Chondrocyte (in vitro differentiated cells): ENCODE data around the gene CRABP2. TPM values are rescaled to one million over a fixed set of nuclear protein-coding genes. Genes with fewer than 3 reads are reported as not detected.

Experiments used
- DNase-seq: peaks from one replicate; pipeline ENCODE4 v3.0.0; 2021; ENCODE audit warnings: mixed read lengths, low spot score
- H3K27ac Mint-ChIP-seq: one replicate; pipeline ENCODE4 v1.8.0; 2021; ENCODE audit warnings: mild to moderate bottlenecking, moderate library complexity, mixed read lengths; ENCODE audit not compliant: unreplicated experiment
- H3K27me3 Mint-ChIP-seq: 2 replicates; pipeline ENCODE4 v1.8.0; 2021; ENCODE audit warnings: low read depth, mixed read lengths
- H3K36me3 Mint-ChIP-seq: 2 replicates; pipeline ENCODE4 v1.8.0; 2021; ENCODE audit warnings: low read depth, mixed read lengths
- H3K4me1 Mint-ChIP-seq: 2 replicates; pipeline ENCODE4 v1.8.0; 2021; ENCODE audit warnings: low read depth, mild to moderate bottlenecking, mixed read lengths
- H3K4me3 Mint-ChIP-seq: one replicate; pipeline ENCODE4 v1.8.0; 2021; ENCODE audit warnings: mild to moderate bottlenecking, moderate library complexity, mixed read lengths; ENCODE audit not compliant: unreplicated experiment
- H3K9me3 Mint-ChIP-seq: 2 replicates; pipeline ENCODE4 v1.8.0; 2021; ENCODE audit warnings: low read depth, mixed read lengths
- total RNA-seq: library from RNA; stranded (reverse); gene quantifications from 3 replicates; pipeline ENCODE4 v1.2.1, GENCODE V29; 2021
- TF ChIP-seq, protein P1 (sequence below): fragments of 200-600 bp; sonication (generic); IDR thresholded peaks from 2 replicates; pipeline ENCODE4 v1.5.0; 2021; ENCODE audit warnings: antibody characterized with exemption, mild to moderate bottlenecking, moderate library complexity

CRABP2 gene
- total RNA-seq, 1 donor from 2014 or later, result 93.5 TPM

DNA sequence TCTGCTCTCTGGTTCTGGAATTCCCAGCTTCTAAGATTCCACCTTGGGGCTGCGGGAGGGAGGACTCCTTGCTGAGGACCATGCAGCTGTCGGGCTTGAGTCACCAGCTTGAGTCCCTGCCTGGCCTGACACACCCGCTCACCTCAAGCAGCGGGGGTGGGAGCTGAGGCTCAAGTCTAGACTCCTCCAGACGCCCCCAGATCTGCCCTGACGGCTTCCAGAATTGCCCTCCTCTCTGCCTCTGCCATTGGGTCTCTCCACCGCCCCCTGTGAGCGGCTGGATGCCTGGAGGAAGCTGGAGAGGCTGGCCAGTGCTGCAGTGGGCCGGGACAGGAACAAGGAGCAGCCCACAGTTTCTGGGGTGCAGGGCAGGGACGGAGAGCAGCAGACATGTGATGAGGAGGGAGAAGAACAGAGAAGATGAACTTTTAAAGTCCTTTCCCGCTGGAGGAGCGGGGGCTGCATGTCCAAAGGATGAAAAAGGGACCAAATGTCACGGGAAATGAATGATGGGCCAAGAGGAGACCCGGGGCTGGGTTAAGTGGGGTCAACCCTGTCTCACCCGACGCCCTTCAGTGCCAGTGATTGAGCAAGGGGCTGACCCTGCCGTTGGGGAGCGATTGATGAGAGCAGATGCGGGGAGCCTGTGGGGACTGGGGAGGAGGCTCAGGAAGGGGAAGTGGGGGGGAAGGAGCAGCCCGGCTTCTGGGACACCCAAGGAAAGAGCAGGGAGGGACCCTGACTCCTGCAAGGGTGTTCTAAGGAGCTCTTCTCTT, 13.5 kb downstream of the CRABP2 start:
- peaks cover 54% of the 10 kb centered on the region for H3K4me1 Mint-ChIP-seq
- H3K9me3 Mint-ChIP-seq, result no peaks in the 10 kb centered on the region
- H3K36me3 Mint-ChIP-seq, result no peaks in the 10 kb centered on the region
- TF ChIP-seq, protein P1, sequence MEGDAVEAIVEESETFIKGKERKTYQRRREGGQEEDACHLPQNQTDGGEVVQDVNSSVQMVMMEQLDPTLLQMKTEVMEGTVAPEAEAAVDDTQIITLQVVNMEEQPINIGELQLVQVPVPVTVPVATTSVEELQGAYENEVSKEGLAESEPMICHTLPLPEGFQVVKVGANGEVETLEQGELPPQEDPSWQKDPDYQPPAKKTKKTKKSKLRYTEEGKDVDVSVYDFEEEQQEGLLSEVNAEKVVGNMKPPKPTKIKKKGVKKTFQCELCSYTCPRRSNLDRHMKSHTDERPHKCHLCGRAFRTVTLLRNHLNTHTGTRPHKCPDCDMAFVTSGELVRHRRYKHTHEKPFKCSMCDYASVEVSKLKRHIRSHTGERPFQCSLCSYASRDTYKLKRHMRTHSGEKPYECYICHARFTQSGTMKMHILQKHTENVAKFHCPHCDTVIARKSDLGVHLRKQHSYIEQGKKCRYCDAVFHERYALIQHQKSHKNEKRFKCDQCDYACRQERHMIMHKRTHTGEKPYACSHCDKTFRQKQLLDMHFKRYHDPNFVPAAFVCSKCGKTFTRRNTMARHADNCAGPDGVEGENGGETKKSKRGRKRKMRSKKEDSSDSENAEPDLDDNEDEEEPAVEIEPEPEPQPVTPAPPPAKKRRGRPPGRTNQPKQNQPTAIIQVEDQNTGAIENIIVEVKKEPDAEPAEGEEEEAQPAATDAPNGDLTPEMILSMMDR, result peak; percentile 43
- no peak for DNase-seq
- no peak overlapping the region for H3K27ac Mint-ChIP-seq
- H3K27me3 Mint-ChIP-seq, result peaks cover 1% of the 10 kb centered on the region
- H3K4me3 Mint-ChIP-seq, result no peak overlapping the region

DNA sequence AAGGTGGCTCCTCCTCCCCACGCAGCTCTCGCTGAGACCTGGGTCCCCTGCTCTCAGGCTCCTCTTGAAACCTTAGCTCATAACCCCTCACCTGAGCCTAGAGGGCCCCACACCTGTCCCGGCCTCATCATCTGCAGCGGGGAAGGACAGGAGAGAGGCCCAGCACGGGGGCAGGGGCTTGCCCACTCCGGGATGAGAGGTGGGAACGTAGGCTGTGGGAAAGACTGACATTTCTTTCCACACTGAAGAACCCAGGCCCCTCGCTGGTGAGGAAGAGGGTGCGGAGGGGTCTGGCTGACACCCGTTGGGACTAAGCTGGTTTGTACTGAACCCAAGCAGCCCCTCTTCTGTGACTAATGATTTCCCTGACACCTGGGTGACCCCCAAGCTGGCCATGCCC, 14.2 kb downstream of the CRABP2 start:
- no peak overlapping the region for H3K4me3 Mint-ChIP-seq
- peaks cover 1% of the 10 kb centered on the region for H3K27me3 Mint-ChIP-seq
- no peaks in the 10 kb centered on the region for H3K36me3 Mint-ChIP-seq
- no peak overlapping the region for H3K27ac Mint-ChIP-seq
- TF ChIP-seq, protein P1, result no peak
- peaks cover 54% of the 10 kb centered on the region for H3K4me1 Mint-ChIP-seq
- DNase-seq, result no peak
- H3K9me3 Mint-ChIP-seq, result no peaks in the 10 kb centered on the region

DNA sequence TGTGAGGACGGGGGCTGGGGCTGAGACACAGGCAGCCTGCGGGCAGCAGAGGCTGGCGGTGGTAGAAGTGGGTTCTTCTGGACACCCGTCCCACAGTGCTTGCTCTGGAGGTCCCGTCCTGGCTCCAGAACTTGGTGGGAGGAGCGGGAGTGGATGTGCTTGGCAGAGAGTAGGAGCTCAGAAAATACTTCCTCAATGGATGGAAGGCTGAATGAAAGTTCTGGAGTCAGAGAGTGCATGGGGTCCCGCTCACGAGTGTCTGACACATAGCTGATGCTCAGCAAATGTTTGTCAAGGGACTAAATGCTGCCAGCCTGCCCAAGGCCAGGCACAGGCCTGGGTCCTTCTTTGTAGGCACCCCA, 14.7 kb downstream of the CRABP2 start:
- H3K27ac Mint-ChIP-seq, result no peak overlapping the region
- H3K4me3 Mint-ChIP-seq, result no peak overlapping the region
- TF ChIP-seq, protein P1, result no peak
- H3K9me3 Mint-ChIP-seq, result no peaks in the 10 kb centered on the region
- no peak for DNase-seq
- H3K4me1 Mint-ChIP-seq, result peaks cover 54% of the 10 kb centered on the region
- peaks cover 1% of the 10 kb centered on the region for H3K27me3 Mint-ChIP-seq
- H3K36me3 Mint-ChIP-seq, result no peaks in the 10 kb centered on the region

DNA sequence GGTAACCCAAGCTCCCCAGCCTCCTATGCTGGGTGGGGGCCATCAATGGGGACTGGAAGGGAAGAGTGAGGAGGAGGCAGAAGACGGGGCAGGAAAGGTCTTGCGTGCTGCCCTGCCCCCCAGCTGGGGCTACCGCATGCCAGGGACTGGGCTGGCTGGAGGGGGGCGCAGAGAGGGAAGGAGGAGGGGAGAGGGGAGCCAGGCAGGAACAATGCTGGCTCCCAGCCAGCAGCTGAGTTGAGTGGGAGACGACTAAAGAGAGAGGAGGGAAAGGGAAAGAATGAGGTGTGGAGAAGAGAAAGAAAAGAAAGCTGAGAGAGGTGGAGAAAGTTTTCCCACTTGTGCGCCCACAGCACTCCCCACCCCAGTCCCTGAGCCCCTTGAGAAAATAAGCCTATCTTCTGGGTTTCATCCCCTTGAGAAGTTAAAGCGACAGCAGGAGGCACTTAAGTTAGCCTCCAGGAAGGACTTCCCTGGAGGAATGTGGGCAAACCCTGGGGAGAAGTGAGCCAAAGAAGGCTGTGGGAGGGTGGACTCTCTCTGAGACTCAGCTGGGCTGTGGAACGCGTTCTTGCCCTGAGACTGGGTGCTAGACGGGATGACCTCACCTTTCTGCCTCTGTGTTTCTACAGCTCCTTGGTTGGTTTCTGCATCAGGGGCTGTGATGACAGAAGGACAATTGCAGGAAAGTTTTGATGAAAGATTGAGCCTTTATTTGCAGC, 15.3 kb downstream of the CRABP2 start:
- DNase-seq, result no peak
- peaks cover 54% of the 10 kb centered on the region for H3K4me1 Mint-ChIP-seq
- no peak overlapping the region for H3K27ac Mint-ChIP-seq
- peaks cover 1% of the 10 kb centered on the region for H3K27me3 Mint-ChIP-seq
- TF ChIP-seq, protein P1, result no peak
- H3K4me3 Mint-ChIP-seq, result peak overlapping the region; percentile 64
- H3K9me3 Mint-ChIP-seq, result no peaks in the 10 kb centered on the region
- H3K36me3 Mint-ChIP-seq, result no peaks in the 10 kb centered on the region

DNA sequence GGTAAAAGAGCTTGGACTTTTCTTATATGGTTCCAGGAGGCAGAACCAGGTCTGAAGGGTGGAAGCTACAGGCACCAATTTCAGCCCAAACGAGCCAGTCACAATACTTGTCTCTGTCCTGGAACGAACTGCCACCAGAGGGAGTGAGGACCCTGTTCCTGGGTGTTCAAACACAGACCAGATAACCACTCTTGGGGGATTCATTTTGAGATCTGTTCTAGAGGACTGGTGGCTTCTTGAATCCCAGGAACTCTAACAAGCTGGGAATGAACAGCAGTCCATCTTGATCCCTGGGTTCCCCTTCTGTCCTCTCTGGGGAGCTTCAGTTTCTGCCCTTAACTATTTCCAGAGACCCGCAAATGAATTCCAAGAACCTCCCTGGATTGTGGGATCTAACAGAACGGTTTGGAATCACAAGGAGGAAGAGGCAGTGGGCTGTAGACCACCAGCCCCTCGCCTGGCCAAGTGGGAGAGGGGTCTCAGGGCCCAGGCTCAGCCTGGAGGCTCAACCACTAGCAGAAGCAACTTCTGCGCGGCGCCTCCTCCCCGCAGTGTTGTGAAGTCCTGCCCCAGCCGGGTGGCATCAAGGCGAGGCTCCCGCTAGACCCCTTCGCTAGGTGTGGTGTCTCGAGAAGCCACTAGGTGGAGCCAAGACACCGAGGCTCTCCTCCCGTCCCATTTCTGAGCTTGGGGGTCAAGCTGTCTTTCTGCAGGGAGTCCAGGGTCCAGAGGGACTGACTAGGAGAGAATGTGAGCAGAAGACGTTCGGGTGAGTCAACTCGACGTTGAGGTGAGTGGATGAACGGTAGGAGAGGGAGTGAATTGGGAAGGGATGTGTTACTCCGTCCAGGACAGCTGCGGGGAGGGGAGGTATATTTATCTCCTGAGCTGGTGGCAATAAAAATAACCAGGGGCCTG, 16.1 kb downstream of the CRABP2 start:
- Mint-ChIP-seq H3K9me3 (no peaks in the 10 kb centered on the region), H3K27me3 (peaks cover 5% of the 10 kb centered on the region), H3K4me3 (peak overlapping the region; percentile 64), H3K27ac (peak overlapping the region; percentile 45), H3K36me3 (no peaks in the 10 kb centered on the region), H3K4me1 (peaks cover 50% of the 10 kb centered on the region)
- no peak for DNase-seq
- TF ChIP-seq, protein P1, result peak; percentile 90
